ENCODE results near the gene LYRM1. TPM values are rescaled to one million over a fixed set of nuclear protein-coding genes. Genes with fewer than 3 reads are reported as not detected.

Gene LYRM1
- total and polyA plus RNA-seq, 2 experiments from 2014 or later: 18.7 to 24.8 TPM

- no peak for DNase-seq (ENCODE audit: low spot score)
- Histone ChIP-seq H3K36me3 (ENCODE audit: insufficient read depth) (no peaks in the 10 kb centered on the region), H3K4me3 (no peak overlapping the region), H3K4me1 (ENCODE audit: insufficient read depth) (peaks cover 18% of the 10 kb centered on the region), H3F3A (replicated peaks; ENCODE audit: low read depth) (no peaks in the 10 kb centered on the region), H2AFZ (no peak overlapping the region), H3K27me3 (ENCODE audit: insufficient read depth) (no peaks in the 10 kb centered on the region), H4K20me1 (replicated peaks; ENCODE audit: insufficient read depth) (no peaks in the 10 kb centered on the region; the same call in 1 of the 2 replicates), H3K79me2 (replicated peaks; ENCODE audit: insufficient read depth) (0 out of 2 replicates have a peak, but pooled peaks cover 8% of the 10 kb centered on the region), H3K4me2 (no peak overlapping the region), H3K9me2 (ENCODE audit: insufficient read depth) (no peaks in the 10 kb centered on the region), H3K27ac (ENCODE audit: low read depth) (no peak overlapping the region)
- Mint-ChIP-seq H3K4me1 (peaks cover 17% of the 10 kb centered on the region), H3K27ac (no peak overlapping the region; the same call in 1 of the 2 replicates), H3K36me3 (ENCODE audit: low read depth) (peaks cover 3% of the 10 kb centered on the region; the same call in 2 of the 3 replicates), H3K27me3 (ENCODE audit: insufficient read depth, low read depth, poor library complexity) (peaks cover 2% of the 10 kb centered on the region), H3K9me3 (no peaks in the 10 kb centered on the region), H3K4me3 (no peak overlapping the region)
- no peak for ATAC-seq
- TF ChIP-seq ZNF114 (CRISPR knock-in tag; IDR thresholded peaks at IDR 0.05) (no peak), CREB1 (CRISPR knock-in tag; IDR thresholded peaks at IDR 0.05; ENCODE audit: low read depth) (no peak), ZNF331 (CRISPR knock-in tag; IDR thresholded peaks at IDR 0.05; ENCODE audit: low read depth) (no peak), JUNB (IDR thresholded peaks at IDR 0.05; ENCODE audit: unreplicated experiment) (no peak), EZH2 (IDR thresholded peaks at IDR 0.05; ENCODE audit: low read depth, unreplicated experiment) (no peak)
- TF ChIP-seq, protein P1, sequence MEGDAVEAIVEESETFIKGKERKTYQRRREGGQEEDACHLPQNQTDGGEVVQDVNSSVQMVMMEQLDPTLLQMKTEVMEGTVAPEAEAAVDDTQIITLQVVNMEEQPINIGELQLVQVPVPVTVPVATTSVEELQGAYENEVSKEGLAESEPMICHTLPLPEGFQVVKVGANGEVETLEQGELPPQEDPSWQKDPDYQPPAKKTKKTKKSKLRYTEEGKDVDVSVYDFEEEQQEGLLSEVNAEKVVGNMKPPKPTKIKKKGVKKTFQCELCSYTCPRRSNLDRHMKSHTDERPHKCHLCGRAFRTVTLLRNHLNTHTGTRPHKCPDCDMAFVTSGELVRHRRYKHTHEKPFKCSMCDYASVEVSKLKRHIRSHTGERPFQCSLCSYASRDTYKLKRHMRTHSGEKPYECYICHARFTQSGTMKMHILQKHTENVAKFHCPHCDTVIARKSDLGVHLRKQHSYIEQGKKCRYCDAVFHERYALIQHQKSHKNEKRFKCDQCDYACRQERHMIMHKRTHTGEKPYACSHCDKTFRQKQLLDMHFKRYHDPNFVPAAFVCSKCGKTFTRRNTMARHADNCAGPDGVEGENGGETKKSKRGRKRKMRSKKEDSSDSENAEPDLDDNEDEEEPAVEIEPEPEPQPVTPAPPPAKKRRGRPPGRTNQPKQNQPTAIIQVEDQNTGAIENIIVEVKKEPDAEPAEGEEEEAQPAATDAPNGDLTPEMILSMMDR (conservative IDR thresholded peaks at IDR 0.05; ENCODE audit: low read depth in 2 of 2): no peak
- TF ChIP-seq, protein P2, sequence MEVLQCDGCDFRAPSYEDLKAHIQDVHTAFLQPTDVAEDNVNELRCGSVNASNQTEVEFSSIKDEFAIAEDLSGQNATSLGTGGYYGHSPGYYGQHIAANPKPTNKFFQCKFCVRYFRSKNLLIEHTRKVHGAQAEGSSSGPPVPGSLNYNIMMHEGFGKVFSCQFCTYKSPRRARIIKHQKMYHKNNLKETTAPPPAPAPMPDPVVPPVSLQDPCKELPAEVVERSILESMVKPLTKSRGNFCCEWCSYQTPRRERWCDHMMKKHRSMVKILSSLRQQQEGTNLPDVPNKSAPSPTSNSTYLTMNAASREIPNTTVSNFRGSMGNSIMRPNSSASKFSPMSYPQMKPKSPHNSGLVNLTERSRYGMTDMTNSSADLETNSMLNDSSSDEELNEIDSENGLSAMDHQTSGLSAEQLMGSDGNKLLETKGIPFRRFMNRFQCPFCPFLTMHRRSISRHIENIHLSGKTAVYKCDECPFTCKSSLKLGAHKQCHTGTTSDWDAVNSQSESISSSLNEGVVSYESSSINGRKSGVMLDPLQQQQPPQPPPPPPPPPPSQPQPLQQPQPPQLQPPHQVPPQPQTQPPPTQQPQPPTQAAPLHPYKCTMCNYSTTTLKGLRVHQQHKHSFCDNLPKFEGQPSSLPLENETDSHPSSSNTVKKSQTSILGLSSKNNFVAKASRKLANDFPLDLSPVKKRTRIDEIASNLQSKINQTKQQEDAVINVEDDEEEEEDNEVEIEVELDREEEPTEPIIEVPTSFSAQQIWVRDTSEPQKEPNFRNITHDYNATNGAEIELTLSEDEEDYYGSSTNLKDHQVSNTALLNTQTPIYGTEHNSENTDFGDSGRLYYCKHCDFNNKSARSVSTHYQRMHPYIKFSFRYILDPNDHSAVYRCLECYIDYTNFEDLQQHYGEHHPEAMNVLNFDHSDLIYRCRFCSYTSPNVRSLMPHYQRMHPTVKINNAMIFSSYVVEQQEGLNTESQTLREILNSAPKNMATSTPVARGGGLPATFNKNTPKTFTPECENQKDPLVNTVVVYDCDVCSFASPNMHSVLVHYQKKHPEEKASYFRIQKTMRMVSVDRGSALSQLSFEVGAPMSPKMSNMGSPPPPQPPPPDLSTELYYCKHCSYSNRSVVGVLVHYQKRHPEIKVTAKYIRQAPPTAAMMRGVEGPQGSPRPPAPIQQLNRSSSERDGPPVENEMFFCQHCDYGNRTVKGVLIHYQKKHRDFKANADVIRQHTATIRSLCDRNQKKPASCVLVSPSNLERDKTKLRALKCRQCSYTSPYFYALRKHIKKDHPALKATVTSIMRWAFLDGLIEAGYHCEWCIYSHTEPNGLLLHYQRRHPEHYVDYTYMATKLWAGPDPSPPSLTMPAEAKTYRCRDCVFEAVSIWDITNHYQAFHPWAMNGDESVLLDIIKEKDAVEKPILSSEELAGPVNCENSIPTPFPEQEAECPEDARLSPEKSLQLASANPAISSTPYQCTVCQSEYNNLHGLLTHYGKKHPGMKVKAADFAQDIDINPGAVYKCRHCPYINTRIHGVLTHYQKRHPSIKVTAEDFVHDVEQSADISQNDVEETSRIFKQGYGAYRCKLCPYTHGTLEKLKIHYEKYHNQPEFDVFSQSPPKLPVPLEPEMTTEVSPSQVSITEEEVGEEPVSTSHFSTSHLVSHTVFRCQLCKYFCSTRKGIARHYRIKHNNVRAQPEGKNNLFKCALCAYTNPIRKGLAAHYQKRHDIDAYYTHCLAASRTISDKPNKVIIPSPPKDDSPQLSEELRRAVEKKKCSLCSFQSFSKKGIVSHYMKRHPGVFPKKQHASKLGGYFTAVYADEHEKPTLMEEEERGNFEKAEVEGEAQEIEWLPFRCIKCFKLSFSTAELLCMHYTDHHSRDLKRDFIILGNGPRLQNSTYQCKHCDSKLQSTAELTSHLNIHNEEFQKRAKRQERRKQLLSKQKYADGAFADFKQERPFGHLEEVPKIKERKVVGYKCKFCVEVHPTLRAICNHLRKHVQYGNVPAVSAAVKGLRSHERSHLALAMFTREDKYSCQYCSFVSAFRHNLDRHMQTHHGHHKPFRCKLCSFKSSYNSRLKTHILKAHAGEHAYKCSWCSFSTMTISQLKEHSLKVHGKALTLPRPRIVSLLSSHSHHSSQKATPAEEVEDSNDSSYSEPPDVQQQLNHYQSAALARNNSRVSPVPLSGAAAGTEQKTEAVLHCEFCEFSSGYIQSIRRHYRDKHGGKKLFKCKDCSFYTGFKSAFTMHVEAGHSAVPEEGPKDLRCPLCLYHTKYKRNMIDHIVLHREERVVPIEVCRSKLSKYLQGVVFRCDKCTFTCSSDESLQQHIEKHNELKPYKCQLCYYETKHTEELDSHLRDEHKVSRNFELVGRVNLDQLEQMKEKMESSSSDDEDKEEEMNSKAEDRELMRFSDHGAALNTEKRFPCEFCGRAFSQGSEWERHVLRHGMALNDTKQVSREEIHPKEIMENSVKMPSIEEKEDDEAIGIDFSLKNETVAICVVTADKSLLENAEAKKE (CRISPR knock-in tag; IDR thresholded peaks at IDR 0.05): no peak
- TF ChIP-seq, protein P3, sequence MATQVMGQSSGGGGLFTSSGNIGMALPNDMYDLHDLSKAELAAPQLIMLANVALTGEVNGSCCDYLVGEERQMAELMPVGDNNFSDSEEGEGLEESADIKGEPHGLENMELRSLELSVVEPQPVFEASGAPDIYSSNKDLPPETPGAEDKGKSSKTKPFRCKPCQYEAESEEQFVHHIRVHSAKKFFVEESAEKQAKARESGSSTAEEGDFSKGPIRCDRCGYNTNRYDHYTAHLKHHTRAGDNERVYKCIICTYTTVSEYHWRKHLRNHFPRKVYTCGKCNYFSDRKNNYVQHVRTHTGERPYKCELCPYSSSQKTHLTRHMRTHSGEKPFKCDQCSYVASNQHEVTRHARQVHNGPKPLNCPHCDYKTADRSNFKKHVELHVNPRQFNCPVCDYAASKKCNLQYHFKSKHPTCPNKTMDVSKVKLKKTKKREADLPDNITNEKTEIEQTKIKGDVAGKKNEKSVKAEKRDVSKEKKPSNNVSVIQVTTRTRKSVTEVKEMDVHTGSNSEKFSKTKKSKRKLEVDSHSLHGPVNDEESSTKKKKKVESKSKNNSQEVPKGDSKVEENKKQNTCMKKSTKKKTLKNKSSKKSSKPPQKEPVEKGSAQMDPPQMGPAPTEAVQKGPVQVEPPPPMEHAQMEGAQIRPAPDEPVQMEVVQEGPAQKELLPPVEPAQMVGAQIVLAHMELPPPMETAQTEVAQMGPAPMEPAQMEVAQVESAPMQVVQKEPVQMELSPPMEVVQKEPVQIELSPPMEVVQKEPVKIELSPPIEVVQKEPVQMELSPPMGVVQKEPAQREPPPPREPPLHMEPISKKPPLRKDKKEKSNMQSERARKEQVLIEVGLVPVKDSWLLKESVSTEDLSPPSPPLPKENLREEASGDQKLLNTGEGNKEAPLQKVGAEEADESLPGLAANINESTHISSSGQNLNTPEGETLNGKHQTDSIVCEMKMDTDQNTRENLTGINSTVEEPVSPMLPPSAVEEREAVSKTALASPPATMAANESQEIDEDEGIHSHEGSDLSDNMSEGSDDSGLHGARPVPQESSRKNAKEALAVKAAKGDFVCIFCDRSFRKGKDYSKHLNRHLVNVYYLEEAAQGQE (IDR thresholded peaks at IDR 0.05; ENCODE audit: unreplicated experiment): no peak
These were observed 46.5 kb upstream of the LYRM1 start for GRCh38 chr16:20853981-20854620.
